Mucosa of descending colon (tissue), 3 donors: ENCODE results near the gene ARAP1. TPM values are rescaled to one million over a fixed set of nuclear protein-coding genes. Genes with fewer than 3 reads are reported as not detected.

Experiments used
- ATAC-seq: fragments of 200-7000 bp; cut with Tn5 transposase; one replicate; pipeline ENCODE4 v1.9.1; 2020; ENCODE audit warnings: mild to moderate bottlenecking, moderate library complexity
- DNase-seq, 3 donors: peaks; one replicate each; pipeline ENCODE4 v3.0.0-alpha.2; 2020
- H3K36me3 ChIP-seq: fragments of 200-600 bp; one replicate; pipeline ENCODE4 v1.8.0; 2021; ENCODE audit warnings: low read depth, mild to moderate bottlenecking
- H3K4me1 ChIP-seq: fragments of 200-600 bp; one replicate; pipeline ENCODE4 v1.8.0; 2021; ENCODE audit warnings: low read depth, mild to moderate bottlenecking
- H3K4me3 ChIP-seq: fragments of 200-600 bp; one replicate; pipeline ENCODE4 v1.8.0; 2021; ENCODE audit warnings: mild to moderate bottlenecking
- H3K9me3 ChIP-seq: fragments of 200-600 bp; one replicate; pipeline ENCODE4 v1.8.0; 2021; ENCODE audit warnings: mild to moderate bottlenecking
- CTCF ChIP-seq: fragments of 200-600 bp; IDR thresholded peaks from one replicate; pipeline ENCODE4 v1.8.0; 2022; ENCODE audit warnings: antibody characterized with exemption, mild to moderate bottlenecking
- intact Hi-C, 2 donors: fragments of 100-400 bp; cut with DNase I in 1 of 2; cut with micrococcal nuclease in 1 of 2; formaldehyde crosslinking; loops; one replicate each; pipeline versions ENCODE4 v1.11.0 to v1.11.1; 2022; cut with DNase I, micrococcal nuclease
- total RNA-seq, 3 donors: library from RNA; stranded (reverse); fragmentation: NEBNext Ultra II Directional in 2 of 3; extraction: Animal tissue kit (Norgen Biotek cat#: 25700) in 2 of 3; gene quantifications; one replicate each; pipeline versions ENCODE4 v1.2.1 to v1.2.4, GENCODE V29; 2021 to 2023
- donor health status: DM: no; HTN: no; CAD: no; lungs with moderate emphysema.
- donor health status: DM: no; HTN: no; CAD: no.
- donor health status: DM: no; HTN: yes; CAD: no.

The ARAP1 gene
- total RNA-seq, 3 donors from 2014 or later = 69.3 to 84.8 (median 84.0) TPM

GRCh38 chr11:72745511-72745910 lies 6.7 kb downstream of the ARAP1 start:
- intact Hi-C loops = no loop called here
- H3K4me1 ChIP-seq = peaks cover 16% of the 10 kb centered on the region

GRCh38 chr11:72744474-72744873 lies 7.7 kb downstream of the ARAP1 start:
- no peaks in the 10 kb centered on the region for H3K36me3 ChIP-seq
- DNase-seq (peak in 1 of 3 donors; percentile 46), ATAC-seq (no peak)
- intact Hi-C loops = no loop called here
- no peak overlapping the region for H3K4me3 ChIP-seq
- H3K9me3 ChIP-seq = no peaks in the 10 kb centered on the region
- H3K4me1 ChIP-seq = peaks cover 16% of the 10 kb centered on the region
- no peak for TF ChIP-seq CTCF

More at GRCh38 chr11:72745511-72745910, 6.7 kb downstream of the ARAP1 start:
- no peak overlapping the region for H3K4me3 ChIP-seq
- no peaks in the 10 kb centered on the region for H3K9me3 ChIP-seq
- no peak for ATAC-seq
- DNase-seq = peak in 1 of 3 donors; percentile 33
- no peaks in the 10 kb centered on the region for H3K36me3 ChIP-seq
- no peak for TF ChIP-seq CTCF

- DNase-seq (peak in 1 of 3 donors; percentile 55), ATAC-seq (peak; percentile 56)
- no peaks in the 10 kb centered on the region for H3K9me3 ChIP-seq
- TF ChIP-seq CTCF = no peak
- H3K36me3 ChIP-seq = no peaks in the 10 kb centered on the region
- intact Hi-C loops = no loop called here
- peaks cover 16% of the 10 kb centered on the region for H3K4me1 ChIP-seq
- no peak overlapping the region for H3K4me3 ChIP-seq
Observed at GRCh38 chr11:72743321-72744221, 8.6 kb downstream of the ARAP1 start.

GRCh38 chr11:72742513-72743320 lies 9.5 kb downstream of the ARAP1 start:
- TF ChIP-seq CTCF = no peak
- DNase-seq = peak in 1 of 3 donors; percentile 31
- no peak for ATAC-seq
- H3K4me3 ChIP-seq = no peak overlapping the region
- H3K36me3 ChIP-seq = no peaks in the 10 kb centered on the region
- peaks cover 16% of the 10 kb centered on the region for H3K4me1 ChIP-seq
- intact Hi-C loops = no loop called here
- H3K9me3 ChIP-seq = no peaks in the 10 kb centered on the region

GRCh38 chr11:72741849-72742512 lies 10.2 kb downstream of the ARAP1 start:
- intact Hi-C loops = no loop called here
- DNase-seq (peak in 1 of 3 donors; percentile 52), ATAC-seq (peak; percentile 57)
- H3K4me3 ChIP-seq = no peak overlapping the region
- no peak for TF ChIP-seq CTCF
- peaks cover 16% of the 10 kb centered on the region for H3K4me1 ChIP-seq
- no peaks in the 10 kb centered on the region for H3K36me3 ChIP-seq
- no peaks in the 10 kb centered on the region for H3K9me3 ChIP-seq
